GM12801 (cell line): Measurements from ENCODE around the gene ANKRD49.

Experiments
- CTCF ChIP-seq: IDR thresholded peaks from one replicate; pipeline ENCODE4 v1.5.1; 2011; ENCODE audit warnings: control low read depth; ENCODE audit not compliant: insufficient read length; ENCODE audit errors: extremely low read depth

ANKRD49 gene

GRCh38 chr11:94481342-94481741 is 12.4 kb upstream of the ANKRD49 start:
- no peak for TF ChIP-seq CTCF

- no peak for TF ChIP-seq CTCF
These were observed 7.7 kb upstream of the ANKRD49 start for GRCh38 chr11:94486068-94486467.

GRCh38 chr11:94494126-94494680 is 419 bp downstream of the ANKRD49 start:
- TF ChIP-seq CTCF: no peak

- TF ChIP-seq CTCF: no peak
These were observed 6.4 kb downstream of the ANKRD49 start for GRCh38 chr11:94500181-94500580.

- no peak for TF ChIP-seq CTCF
These were observed 7.7 kb downstream of the ANKRD49 start for GRCh38 chr11:94501522-94501921.

GRCh38 chr11:94504689-94505293 is 11.0 kb downstream of the ANKRD49 start:
- TF ChIP-seq CTCF: no peak

- no peak for TF ChIP-seq CTCF
These were observed 13.7 kb downstream of the ANKRD49 start for GRCh38 chr11:94507485-94507884.
